GM23248 (cell line): ENCODE data around the gene CPVL. TPM values are rescaled to one million over a fixed set of nuclear protein-coding genes. Genes with fewer than 3 reads are reported as not detected.

Experiments
- DNase-seq: peaks from one replicate; pipeline ENCODE4 v3.0.0-alpha.2; 2015
- H2AFZ ChIP-seq: fragments of 200-600 bp; sonication (generic); 2 replicates; pipeline ENCODE4 v1.6.1; 2016; ENCODE audit warnings: antibody characterized with exemption
- H3F3A ChIP-seq: fragments of 200-600 bp; sonication (generic); 2 replicates; pipeline ENCODE4 v1.6.1; 2016; ENCODE audit warnings: mild to moderate bottlenecking, antibody characterized with exemption, mixed run types; ENCODE audit not compliant: insufficient read depth
- H3K27ac ChIP-seq: fragments of 200-600 bp; sonication (generic); 2 replicates; pipeline ENCODE4 v1.5.1; 2016; ENCODE audit warnings: mild to moderate bottlenecking
- H3K27me3 ChIP-seq: fragments of 200-600 bp; sonication (generic); replicated peaks from 2 replicates; pipeline ENCODE4 v1.6.1; 2016; ENCODE audit warnings: mild to moderate bottlenecking; ENCODE audit not compliant: insufficient read depth
- H3K36me3 ChIP-seq: fragments of 200-600 bp; sonication (generic); 2 replicates; pipeline ENCODE4 v1.6.1; 2016; ENCODE audit warnings: low read depth, mild to moderate bottlenecking
- H3K4me1 ChIP-seq: fragments of 200-600 bp; sonication (generic); 2 replicates; pipeline ENCODE4 v1.6.1; 2016; ENCODE audit warnings: mild to moderate bottlenecking; ENCODE audit not compliant: insufficient read depth
- H3K4me2 ChIP-seq: fragments of 200-600 bp; sonication (generic); one replicate; pipeline ENCODE4 v1.6.1; 2016; ENCODE audit warnings: mild to moderate bottlenecking; ENCODE audit not compliant: unreplicated experiment
- H3K4me3 ChIP-seq: fragments of 200-600 bp; sonication (generic); 2 replicates; pipeline ENCODE4 v1.5.1; 2016; ENCODE audit warnings: mild to moderate bottlenecking
- H3K79me2 ChIP-seq: fragments of 200-600 bp; sonication (generic); 2 replicates; pipeline ENCODE4 v1.6.1; 2016; ENCODE audit warnings: mild to moderate bottlenecking; ENCODE audit not compliant: insufficient read depth
- H3K9ac ChIP-seq: fragments of 200-600 bp; sonication (generic); 2 replicates; pipeline ENCODE4 v1.6.1; 2016; ENCODE audit warnings: mild to moderate bottlenecking
- H3K9me2 ChIP-seq: fragments of 200-600 bp; sonication (generic); 2 replicates; pipeline ENCODE4 v1.6.1; 2016; ENCODE audit warnings: mixed run types, mild to moderate bottlenecking, moderate library complexity; ENCODE audit not compliant: insufficient read depth
- H3K9me3 ChIP-seq: fragments of 200-600 bp; sonication (generic); one replicate; pipeline ENCODE4 v1.6.1; 2017; ENCODE audit warnings: low read depth
- H4K20me1 ChIP-seq: fragments of 200-600 bp; sonication (generic); 2 replicates; pipeline ENCODE4 v1.6.0; 2016; ENCODE audit not compliant: insufficient read depth
- EZH2 ChIP-seq: fragments of 200-600 bp; sonication (generic); IDR thresholded peaks from 2 replicates; pipeline ENCODE4 v1.6.1; 2018; ENCODE audit warnings: antibody characterized with exemption, mild to moderate bottlenecking; ENCODE audit not compliant: insufficient read depth, poor library complexity, severe bottlenecking
- EZH2phosphoT487 ChIP-seq: fragments of 200-600 bp; sonication (generic); IDR thresholded peaks from 2 replicates; pipeline ENCODE4 v1.6.1; 2018; ENCODE audit warnings: antibody characterized with exemption, moderate library complexity, mild to moderate bottlenecking, low read depth; ENCODE audit not compliant: insufficient read depth
- WGBS, 2 experiments: methylation state at CpG; one replicate each; pipeline ENCODE4 v1.1.6; 2015 to 2017; ENCODE audit warnings: low lambda C conversion rate in 2 of 2, low coverage in 1 of 2; ENCODE audit errors: missing lambda C conversion rate in 2 of 2; 5-methylcytosine and 5-hydroxymethylcytosine counted together
- in situ Hi-C: fragments of 300-500 bp; cut with MboI; formaldehyde crosslinking; loops from 2 replicates; pipeline ENCODE4 v1.15.0; 2020
- polyA plus RNA-seq: library from polyadenylated mRNA; unstranded; fragments of >200 nt; fragmentation: Nextera tagmentation; extraction: Ambion mirVana; gene quantifications from 2 replicates; pipeline ENCODE4 v1.2.1, GENCODE V29; 2016
- total RNA-seq: library from RNA; depleted of rRNA; stranded (reverse); fragments of >200 nt; shearing (Covaris generic); gene quantifications from 2 replicates; pipeline ENCODE4 v1.2.3, GENCODE V29; 2014

The CPVL gene
- total and polyA plus RNA-seq, 2 experiments from 2014 or later = not detected

GRCh38 chr7:28993371-28993770 lies 153.0 kb downstream of the CPVL start:
- H3K4me1 ChIP-seq = peaks cover 21% of the 10 kb centered on the region
- WGBS, 2 experiments = 90 to 91% methylated on average over 4 of the region's 4 CpGs

GRCh38 chr7:28992798-28993197 lies 153.5 kb downstream of the CPVL start:
- TF ChIP-seq EZH2phosphoT487 (no peak), EZH2 (no peak)
- in situ Hi-C loops = no loop called here
- Histone ChIP-seq H4K20me1 (no peaks in the 10 kb centered on the region), H3K9me3 (no peaks in the 10 kb centered on the region), H3K9ac (no peak overlapping the region), H3K4me3 (no peak overlapping the region), H3K36me3 (no peaks in the 10 kb centered on the region), H3K27ac (no peak overlapping the region), H3K4me2 (no peak overlapping the region), H3F3A (peaks cover 26% of the 10 kb centered on the region), H3K79me2 (no peaks in the 10 kb centered on the region), H3K9me2 (no peaks in the 10 kb centered on the region), H3K27me3 (no peaks in the 10 kb centered on the region), H3K4me1 (peaks cover 27% of the 10 kb centered on the region), H2AFZ (no peak overlapping the region)
- 57 to 65% methylated on average over 1 of the region's 1 CpG for WGBS, 2 experiments
- DNase-seq = no peak

More at GRCh38 chr7:28993371-28993770, 153.0 kb downstream of the CPVL start:
- in situ Hi-C loops = no loop called here
- no peak for DNase-seq
- no peak overlapping the region for H2AFZ ChIP-seq
- no peaks in the 10 kb centered on the region for H4K20me1 ChIP-seq
- no peak for TF ChIP-seq EZH2
- TF ChIP-seq EZH2phosphoT487 = no peak
- H3K4me2 ChIP-seq = no peak overlapping the region
- no peaks in the 10 kb centered on the region for H3K27me3 ChIP-seq
- no peaks in the 10 kb centered on the region for H3K9me3 ChIP-seq
- peaks cover 20% of the 10 kb centered on the region for H3F3A ChIP-seq
- no peaks in the 10 kb centered on the region for H3K9me2 ChIP-seq
- H3K4me3 ChIP-seq = no peak overlapping the region
- no peak overlapping the region for H3K27ac ChIP-seq
- H3K79me2 ChIP-seq = no peaks in the 10 kb centered on the region
- no peak overlapping the region for H3K9ac ChIP-seq
- H3K36me3 ChIP-seq = no peaks in the 10 kb centered on the region

- Histone ChIP-seq H2AFZ (no peak overlapping the region), H3F3A (peaks cover 49% of the 10 kb centered on the region), H3K9ac (peak overlapping the region; percentile 37; the same call in 1 of the 2 replicates), H3K79me2 (no peaks in the 10 kb centered on the region), H3K36me3 (no peaks in the 10 kb centered on the region), H3K4me3 (no peak overlapping the region), H3K9me3 (no peaks in the 10 kb centered on the region), H3K4me1 (peaks cover 45% of the 10 kb centered on the region), H3K4me2 (peak overlapping the region; percentile 75), H3K9me2 (no peaks in the 10 kb centered on the region), H4K20me1 (no peaks in the 10 kb centered on the region), H3K27me3 (no peaks in the 10 kb centered on the region), H3K27ac (peak overlapping the region; percentile 82)
- in situ Hi-C loops = no loop called here
- WGBS, 2 experiments = 42 to 46% methylated on average over 11 of the region's 11 CpGs
- DNase-seq = peak; percentile 83
- TF ChIP-seq EZH2phosphoT487 = no peak
- no peak for TF ChIP-seq EZH2
These were observed 156.0 kb downstream of the CPVL start for GRCh38 chr7:28990200-28990960.

GRCh38 chr7:28989211-28989980 lies 156.9 kb downstream of the CPVL start:
- H3K9me3 ChIP-seq = no peaks in the 10 kb centered on the region
- H3K27ac ChIP-seq = peak overlapping the region; percentile 82
- no peaks in the 10 kb centered on the region for H3K9me2 ChIP-seq
- no peaks in the 10 kb centered on the region for H3K79me2 ChIP-seq
- 23% methylated on average over 6 of the region's 6 CpGs for WGBS, 2 experiments
- in situ Hi-C loops = no loop called here
- H3K36me3 ChIP-seq = no peaks in the 10 kb centered on the region
- no peaks in the 10 kb centered on the region for H3K27me3 ChIP-seq
- peak; percentile 63 for DNase-seq
- TF ChIP-seq EZH2 (no peak), EZH2phosphoT487 (no peak)
- H3K4me1 ChIP-seq = peaks cover 53% of the 10 kb centered on the region
- H2AFZ ChIP-seq = peak overlapping the region; percentile 28; the same call in 1 of the 2 replicates
- no peaks in the 10 kb centered on the region for H4K20me1 ChIP-seq
- H3K9ac ChIP-seq = peak overlapping the region; percentile 37
- peaks cover 49% of the 10 kb centered on the region for H3F3A ChIP-seq
- H3K4me3 ChIP-seq = no peak overlapping the region; the same call in 1 of the 2 replicates
- peak overlapping the region; percentile 75 for H3K4me2 ChIP-seq
